ENCODE measurements around the gene PTCD2.
"Not testable (repeated sequence)": the region's sequence is repeated elsewhere in the genome, so short reads cannot be mapped to it uniquely, and the experiment has no call there.

Gene PTCD2

GRCh38 chr5:72319976-72320752 lies at the start of gene PTCD2, which contains the start of gene MRPS27:
Gene PTCD2 (plus strand): TSS chr5:72320373. CDS start chr5:72320383, 10 bp downstream.
Gene MRPS27 (minus strand): TSS chr5:72320240. CDS start chr5:72320221, 19 bp downstream.
- peak; percentile 87 to 96 for DNase-seq

GRCh38 chr5:72271702-72272101 lies 48.5 kb upstream of the PTCD2 start:
- peak in 1 of 2 experiments; percentile 16 for DNase-seq

GRCh38 chr5:72272398-72272797 lies 47.8 kb upstream of the PTCD2 start:
- DNase-seq: no peak

- no peak for DNase-seq
These were observed 46.6 kb upstream of the PTCD2 start for GRCh38 chr5:72273547-72273946.

GRCh38 chr5:72276219-72276752 lies 43.9 kb upstream of the PTCD2 start:
- no peak for DNase-seq

GRCh38 chr5:72280581-72281069 lies 39.5 kb upstream of the PTCD2 start:
- peak in 1 of 2 experiments; percentile 11 for DNase-seq

GRCh38 chr5:72281430-72281763 lies 38.8 kb upstream of the PTCD2 start:
- DNase-seq: no peak

- DNase-seq: no peak
These were observed 38.2 kb upstream of the PTCD2 start for GRCh38 chr5:72281764-72282499.

GRCh38 chr5:72282878-72283277 lies 37.3 kb upstream of the PTCD2 start:
- DNase-seq: no peak

- DNase-seq: no peak
These were observed 36.8 kb upstream of the PTCD2 start for GRCh38 chr5:72283358-72283757.

GRCh38 chr5:72284559-72285423 lies 35.4 kb upstream of the PTCD2 start:
- DNase-seq: no peak

- no peak for DNase-seq
These were observed 34.8 kb upstream of the PTCD2 start for GRCh38 chr5:72285424-72285821.

- DNase-seq: no peak
These were observed 33.4 kb upstream of the PTCD2 start for GRCh38 chr5:72286798-72287197.

- peak; percentile 95 to 98 for DNase-seq
These were observed 31.2 kb upstream of the PTCD2 start for GRCh38 chr5:72288924-72289323.

GRCh38 chr5:72290356-72291133 lies 29.6 kb upstream of the PTCD2 start:
- DNase-seq: no peak

GRCh38 chr5:72291601-72292000 lies 28.6 kb upstream of the PTCD2 start:
- DNase-seq: no peak

- no peak for DNase-seq
These were observed 27.8 kb upstream of the PTCD2 start for GRCh38 chr5:72292411-72292810.

- DNase-seq: no peak
These were observed 26.6 kb upstream of the PTCD2 start for GRCh38 chr5:72293495-72294055.

- no peak for DNase-seq
These were observed 25.7 kb upstream of the PTCD2 start for GRCh38 chr5:72294473-72294872.

- no peak for DNase-seq
These were observed 24.6 kb upstream of the PTCD2 start for GRCh38 chr5:72295539-72295938.

- peak; percentile 19 to 70 for DNase-seq
These were observed 23.9 kb upstream of the PTCD2 start for GRCh38 chr5:72296256-72296655.

- DNase-seq: not testable (repeated sequence)
These were observed 22.0 kb upstream of the PTCD2 start for GRCh38 chr5:72298136-72298535.

Measured in cerebellar nuclear complex (tissue), 1 donor.